ENCODE measurements around the gene ATG2A.
A peak's percentile ranks its signal among the peaks of the same experiment; 100 is the strongest.

The ATG2A gene

DNA sequence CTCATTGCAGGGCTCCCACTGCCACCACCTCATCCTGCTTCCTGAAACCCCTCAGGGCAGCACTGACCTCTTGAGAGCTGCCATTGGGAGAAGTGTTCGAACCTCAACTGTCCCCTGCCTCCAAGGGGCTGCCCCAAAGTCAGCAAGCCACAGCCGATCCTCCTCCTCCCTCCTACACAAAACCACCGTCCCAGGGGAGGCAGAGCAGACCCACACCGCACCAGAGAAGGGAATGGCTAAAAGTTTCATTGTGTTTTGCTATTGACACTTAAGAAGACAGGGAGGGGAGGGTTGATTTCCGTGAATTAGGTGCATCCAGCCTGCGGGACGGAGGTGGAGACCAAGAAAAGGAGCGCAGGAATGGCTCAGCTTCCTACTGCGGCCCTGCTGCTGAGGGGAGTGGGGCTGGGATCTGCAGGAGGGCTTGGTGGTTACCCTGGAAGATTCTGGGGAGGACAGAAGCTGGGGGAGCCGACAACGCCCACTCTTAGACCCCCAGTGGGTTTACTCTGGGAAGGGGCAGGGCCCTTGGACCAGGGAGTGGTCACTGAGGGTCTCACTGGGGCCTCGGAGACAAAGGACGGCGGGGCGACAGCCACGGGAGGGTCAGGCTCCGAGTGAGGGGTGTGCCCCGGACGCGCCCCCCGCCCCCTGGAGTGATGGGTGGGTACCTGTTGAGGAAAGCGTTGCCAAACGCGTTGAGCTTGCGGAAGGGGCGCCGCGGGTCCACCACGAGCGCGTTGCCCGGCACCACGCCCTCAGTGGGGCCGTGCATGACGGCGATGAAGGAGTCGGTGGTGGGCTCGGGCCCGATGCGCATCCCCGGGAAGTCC lies 39.4 kb downstream of the ATG2A start:
- DNase-seq: no peak
- intact Hi-C loops (cut with DNase I): no loop called here

- peak in 5 of 42 donors; percentile 19 to 33 (median 29) for DNase-seq
- intact Hi-C loops (cut with DNase I): no loop called here
Observed at GRCh38 chr11:64876835-64877341, 40.1 kb downstream of the ATG2A start.

- intact Hi-C loops (cut with DNase I): no loop called here
- DNase-seq: peak in 31 of 42 donors; percentile 33 to 81 (median 55)
Observed at GRCh38 chr11:64876229-64876750, 40.7 kb downstream of the ATG2A start.

GRCh38 chr11:64875369-64876228 lies 41.4 kb downstream of the ATG2A start:
- intact Hi-C loops (cut with DNase I): no loop called here
- DNase-seq: peak in 4 of 42 donors; percentile 27 to 37 (median 32)

GRCh38 chr11:64874308-64875240 lies 42.4 kb downstream of the ATG2A start:
- intact Hi-C loops (cut with DNase I): no loop called here
- DNase-seq: peak in 34 of 42 donors; percentile 32 to 82 (median 62)

GRCh38 chr11:64872790-64873488 lies 44.1 kb downstream of the ATG2A start:
- no peak for DNase-seq
- intact Hi-C loops (cut with DNase I): no loop called here

- intact Hi-C loops (cut with DNase I): no loop called here
- no peak for DNase-seq
Observed at GRCh38 chr11:64871492-64871891, 45.5 kb downstream of the ATG2A start.

- no peak for DNase-seq
- intact Hi-C loops (cut with DNase I): no loop called here
Observed at GRCh38 chr11:64870893-64871466, 46.0 kb downstream of the ATG2A start.

DNA sequence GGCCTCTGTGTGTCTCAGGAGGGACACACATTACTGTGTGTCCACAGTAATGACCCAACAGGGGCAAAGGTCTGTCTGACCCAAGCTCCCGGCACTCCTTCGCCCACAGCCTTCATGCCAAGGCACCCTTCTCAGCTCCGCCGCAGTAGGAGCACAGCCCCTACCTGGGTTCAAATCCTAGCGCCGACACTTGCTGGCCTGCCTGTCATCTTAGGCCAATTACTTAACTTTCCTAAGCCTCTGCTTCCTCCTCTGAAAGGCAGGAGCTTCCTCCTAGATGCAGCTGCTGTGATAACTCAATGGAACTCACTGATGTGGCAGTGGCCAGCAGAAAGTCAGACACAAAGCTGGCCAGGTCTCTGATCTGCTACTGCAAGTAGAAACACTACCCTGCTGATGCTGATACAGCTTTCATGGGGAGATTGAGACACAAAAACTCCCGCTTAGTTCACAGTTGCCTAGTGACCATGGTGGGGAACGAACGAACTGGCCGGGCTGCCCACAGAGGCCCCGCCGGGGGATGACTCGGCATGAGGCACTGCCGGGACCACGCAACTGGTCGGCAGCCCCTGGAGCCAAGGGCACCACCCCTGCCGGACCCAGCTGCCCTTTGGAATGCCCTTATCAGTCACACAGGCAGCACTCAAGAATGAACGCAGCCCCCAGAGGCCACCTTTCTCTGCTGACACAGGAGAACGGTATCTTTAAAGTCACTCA lies 46.7 kb downstream of the ATG2A start:
- intact Hi-C loops (cut with DNase I): no loop called here
- no peak for DNase-seq

DNA sequence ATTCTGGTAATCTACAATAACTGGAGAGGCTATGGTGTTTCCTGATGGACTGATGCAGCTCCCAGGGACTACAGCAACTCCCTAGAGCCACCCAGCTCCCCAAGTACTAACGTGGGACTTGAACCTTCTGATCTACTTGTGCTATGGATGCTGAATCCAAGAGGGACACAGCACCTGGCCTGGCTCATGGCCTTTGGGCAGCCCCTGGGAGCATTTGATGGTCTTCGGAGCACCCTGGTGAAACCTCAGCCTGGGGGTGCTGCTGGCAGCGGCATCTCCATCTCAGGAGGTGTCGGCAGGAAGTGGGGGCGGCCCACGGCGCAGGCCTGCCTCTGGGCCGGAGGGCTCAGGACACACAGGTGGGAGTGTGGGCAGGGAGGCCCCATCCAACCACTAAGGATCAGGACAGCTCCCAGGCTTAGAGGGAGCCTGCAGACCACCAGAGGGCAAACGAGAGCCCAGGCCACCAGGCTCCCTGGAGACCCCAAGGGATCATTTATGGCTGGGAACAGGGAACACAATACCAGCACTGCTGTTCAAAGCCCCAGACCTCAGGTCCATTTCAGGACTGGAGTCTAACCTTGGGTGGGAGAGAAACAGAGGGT lies 47.3 kb downstream of the ATG2A start:
- intact Hi-C loops (cut with DNase I): no loop called here

DNA sequence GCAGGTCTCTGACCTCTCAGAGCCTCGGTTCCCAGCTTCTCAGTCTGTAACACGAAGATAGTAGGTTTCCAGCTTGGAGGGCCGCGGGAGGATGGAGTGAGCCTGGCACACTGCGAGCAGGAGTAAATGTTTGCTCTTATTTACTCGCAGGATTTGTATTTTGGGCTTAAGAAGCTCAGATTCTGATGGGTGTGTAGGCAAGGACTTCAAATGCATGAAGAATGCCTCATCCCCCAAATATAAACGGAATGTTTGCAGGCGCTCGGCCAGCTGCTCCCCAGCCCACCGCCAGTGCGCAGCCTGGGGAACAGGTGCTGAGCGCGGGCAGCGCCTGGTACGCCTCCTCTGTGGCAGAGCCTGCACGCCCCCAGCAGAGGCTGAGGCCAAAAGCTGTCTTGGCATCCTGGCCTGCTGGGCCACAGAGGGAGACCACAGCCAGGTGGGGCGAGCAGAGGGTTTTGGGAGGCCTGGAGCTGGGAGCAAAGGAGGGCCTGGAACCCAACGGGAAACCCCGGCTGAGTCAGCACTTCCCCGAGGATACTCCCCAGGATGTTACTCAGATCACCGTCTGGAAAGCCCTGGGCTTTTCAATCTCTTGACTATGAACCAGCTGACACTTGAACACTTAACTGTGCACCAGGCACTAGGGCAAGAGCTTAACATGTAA lies 48.0 kb downstream of the ATG2A start:
- no peak for DNase-seq
- intact Hi-C loops (cut with DNase I): no loop called here

More for the DNA sequence above, 47.3 kb downstream of the ATG2A start:
- no peak for DNase-seq

- DNase-seq: peak in 15 of 42 donors; percentile 29 to 78 (median 47)
- intact Hi-C loops (cut with DNase I): no loop called here
Observed at GRCh38 chr11:64867748-64868462, 49.1 kb downstream of the ATG2A start.

- intact Hi-C loops (cut with DNase I): no loop called here
- no peak for DNase-seq
Observed at GRCh38 chr11:64866173-64866491, 50.9 kb downstream of the ATG2A start.

DNA sequence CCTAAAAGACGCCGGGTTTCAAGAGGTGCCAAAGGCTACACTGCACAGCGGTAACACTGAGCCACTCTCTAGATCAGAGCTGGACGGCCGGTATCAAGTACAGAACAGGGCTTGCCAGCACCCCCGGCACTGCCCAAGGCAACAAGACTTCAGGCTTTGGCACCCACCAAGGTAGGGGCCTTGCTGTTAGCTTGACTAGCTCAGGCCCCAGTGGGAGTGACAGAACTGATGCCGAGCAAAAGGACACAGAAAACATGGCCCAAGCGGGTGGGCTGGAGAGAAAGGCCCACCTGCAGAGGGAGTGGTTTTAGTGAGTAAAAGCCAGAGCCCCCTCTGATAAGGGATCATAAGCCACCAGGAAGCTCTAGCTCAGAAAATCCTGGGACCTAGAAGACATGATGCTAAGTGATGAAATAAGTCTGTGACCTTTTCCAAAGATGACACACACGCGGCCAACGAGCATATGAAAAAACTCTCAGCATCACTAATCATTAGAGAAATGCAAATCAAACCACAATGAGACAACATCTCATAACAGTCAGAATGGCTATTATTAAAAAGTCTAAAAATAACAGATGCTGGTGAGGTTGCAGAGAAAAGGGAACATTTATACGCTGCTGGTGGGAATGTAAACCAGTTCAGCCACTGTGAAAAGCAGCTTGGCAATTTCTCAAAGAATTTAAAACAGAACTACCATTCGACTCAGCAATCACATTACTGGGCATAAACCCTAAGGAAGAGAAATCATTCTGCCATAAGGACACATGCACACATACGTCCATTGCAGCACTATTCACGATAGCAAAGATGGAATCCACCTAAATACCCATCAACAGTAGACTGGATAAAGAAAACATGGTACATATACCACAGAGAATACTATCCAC lies 51.5 kb downstream of the ATG2A start:
- intact Hi-C loops (cut with DNase I): no loop called here

More for the DNA sequence above, 51.5 kb downstream of the ATG2A start:
- DNase-seq: no peak
